ENCODE results near the gene CUL3.

CUL3 gene

GRCh38 chr2:224561234-224562005 is 23.7 kb downstream of the CUL3 start:
- H3K27ac ChIP-seq, result no peak overlapping the region
- no peaks in the 10 kb centered on the region for H3K9me3 ChIP-seq (ENCODE audit: low read depth, low read length)
- H3K9ac ChIP-seq (ENCODE audit: insufficient read length), result no peak overlapping the region
- DNase-seq (ENCODE audit: low read depth, low spot score), result no peak
- no peak overlapping the region for H3K4me3 ChIP-seq
- no peak for TF ChIP-seq FOXP2 (optimal IDR thresholded peaks at IDR 0.05; ENCODE audit: control extremely low read depth, extremely low read length, insufficient read depth)
- no peak for TF ChIP-seq EZH2 (IDR thresholded peaks at IDR 0.05)
- TF ChIP-seq POLR2AphosphoS5 (IDR thresholded peaks at IDR 0.05; ENCODE audit: borderline replicate concordance, low read depth, low read length), result no peak
- peaks cover 36% of the 10 kb centered on the region for H3K36me3 ChIP-seq (ENCODE audit: insufficient read depth, low read length)

- no peak for TF ChIP-seq EZH2 (IDR thresholded peaks at IDR 0.05)
- TF ChIP-seq FOXP2 (optimal IDR thresholded peaks at IDR 0.05; ENCODE audit: control extremely low read depth, extremely low read length, insufficient read depth), result no peak
- H3K9ac ChIP-seq (ENCODE audit: insufficient read length), result no peak overlapping the region
- H3K36me3 ChIP-seq (ENCODE audit: insufficient read depth, low read length), result peaks cover 39% of the 10 kb centered on the region
- no peak overlapping the region for H3K27ac ChIP-seq
- no peaks in the 10 kb centered on the region for H3K9me3 ChIP-seq (ENCODE audit: low read depth, low read length)
- no peak overlapping the region for H3K4me3 ChIP-seq
- no peak for DNase-seq (ENCODE audit: low read depth, low spot score)
Observed at GRCh38 chr2:224560549-224560948, 24.6 kb downstream of the CUL3 start.

GRCh38 chr2:224557610-224558009 is 27.6 kb downstream of the CUL3 start:
- no peak overlapping the region for H3K4me3 ChIP-seq
- no peak for TF ChIP-seq EZH2 (IDR thresholded peaks at IDR 0.05)
- TF ChIP-seq POLR2AphosphoS5 (IDR thresholded peaks at IDR 0.05; ENCODE audit: borderline replicate concordance, low read depth, low read length), result no peak
- no peak for TF ChIP-seq FOXP2 (optimal IDR thresholded peaks at IDR 0.05; ENCODE audit: control extremely low read depth, extremely low read length, insufficient read depth)
- peaks cover 58% of the 10 kb centered on the region for H3K36me3 ChIP-seq (ENCODE audit: insufficient read depth, low read length)

GRCh38 chr2:224556381-224556780 is 28.8 kb downstream of the CUL3 start:
- H3K9me3 ChIP-seq (ENCODE audit: low read depth, low read length), result no peaks in the 10 kb centered on the region
- DNase-seq (ENCODE audit: low read depth, low spot score), result no peak
- TF ChIP-seq POLR2AphosphoS5 (IDR thresholded peaks at IDR 0.05; ENCODE audit: borderline replicate concordance, low read depth, low read length) (no peak), EZH2 (IDR thresholded peaks at IDR 0.05) (no peak), FOXP2 (optimal IDR thresholded peaks at IDR 0.05; ENCODE audit: control extremely low read depth, extremely low read length, insufficient read depth) (no peak)
- H3K9ac ChIP-seq (ENCODE audit: insufficient read length), result no peak overlapping the region
- H3K36me3 ChIP-seq (ENCODE audit: insufficient read depth, low read length), result peaks cover 58% of the 10 kb centered on the region
- H3K4me3 ChIP-seq, result no peak overlapping the region
- no peak overlapping the region for H3K27ac ChIP-seq

More at GRCh38 chr2:224557610-224558009, 27.6 kb downstream of the CUL3 start:
- no peak overlapping the region for H3K27ac ChIP-seq
- no peak overlapping the region for H3K9ac ChIP-seq (ENCODE audit: insufficient read length)
- no peaks in the 10 kb centered on the region for H3K9me3 ChIP-seq (ENCODE audit: low read depth, low read length)
- DNase-seq (ENCODE audit: low read depth, low spot score), result no peak

GRCh38 chr2:224555823-224556366 is 29.3 kb downstream of the CUL3 start:
- DNase-seq (ENCODE audit: low read depth, low spot score), result no peak
- peaks cover 54% of the 10 kb centered on the region for H3K36me3 ChIP-seq (ENCODE audit: insufficient read depth, low read length)
- TF ChIP-seq POLR2AphosphoS5 (IDR thresholded peaks at IDR 0.05; ENCODE audit: borderline replicate concordance, low read depth, low read length) (no peak), FOXP2 (optimal IDR thresholded peaks at IDR 0.05; ENCODE audit: control extremely low read depth, extremely low read length, insufficient read depth) (no peak), EZH2 (IDR thresholded peaks at IDR 0.05) (no peak)
- H3K9ac ChIP-seq (ENCODE audit: insufficient read length), result no peak overlapping the region
- no peak overlapping the region for H3K27ac ChIP-seq
- no peak overlapping the region for H3K4me3 ChIP-seq
- no peaks in the 10 kb centered on the region for H3K9me3 ChIP-seq (ENCODE audit: low read depth, low read length)

GRCh38 chr2:224552771-224553170 is 32.4 kb downstream of the CUL3 start:
- no peak overlapping the region for H3K4me3 ChIP-seq
- DNase-seq (ENCODE audit: low read depth, low spot score), result no peak
- H3K27ac ChIP-seq, result no peak overlapping the region
- H3K36me3 ChIP-seq (ENCODE audit: insufficient read depth, low read length), result peaks cover 57% of the 10 kb centered on the region
- H3K9me3 ChIP-seq (ENCODE audit: low read depth, low read length), result no peaks in the 10 kb centered on the region
- TF ChIP-seq POLR2AphosphoS5 (IDR thresholded peaks at IDR 0.05; ENCODE audit: borderline replicate concordance, low read depth, low read length) (no peak), FOXP2 (optimal IDR thresholded peaks at IDR 0.05; ENCODE audit: control extremely low read depth, extremely low read length, insufficient read depth) (no peak), EZH2 (IDR thresholded peaks at IDR 0.05) (no peak)
- H3K9ac ChIP-seq (ENCODE audit: insufficient read length), result no peak overlapping the region

- no peak overlapping the region for H3K4me3 ChIP-seq
- H3K36me3 ChIP-seq (ENCODE audit: insufficient read depth, low read length), result peaks cover 53% of the 10 kb centered on the region
- no peak overlapping the region for H3K9ac ChIP-seq (ENCODE audit: insufficient read length)
- H3K27ac ChIP-seq, result no peak overlapping the region
- H3K9me3 ChIP-seq (ENCODE audit: low read depth, low read length), result no peaks in the 10 kb centered on the region
- no peak for TF ChIP-seq POLR2AphosphoS5 (IDR thresholded peaks at IDR 0.05; ENCODE audit: borderline replicate concordance, low read depth, low read length)
- TF ChIP-seq FOXP2 (optimal IDR thresholded peaks at IDR 0.05; ENCODE audit: control extremely low read depth, extremely low read length, insufficient read depth), result no peak
- TF ChIP-seq EZH2 (IDR thresholded peaks at IDR 0.05), result no peak
- DNase-seq (ENCODE audit: low read depth, low spot score), result no peak
Observed at GRCh38 chr2:224551693-224552092, 33.5 kb downstream of the CUL3 start.

- no peak for DNase-seq (ENCODE audit: low read depth, low spot score)
- TF ChIP-seq FOXP2 (optimal IDR thresholded peaks at IDR 0.05; ENCODE audit: control extremely low read depth, extremely low read length, insufficient read depth) (no peak), POLR2AphosphoS5 (IDR thresholded peaks at IDR 0.05; ENCODE audit: borderline replicate concordance, low read depth, low read length) (no peak), EZH2 (IDR thresholded peaks at IDR 0.05) (no peak)
- Histone ChIP-seq H3K4me3 (no peak overlapping the region), H3K36me3 (ENCODE audit: insufficient read depth, low read length) (peaks cover 49% of the 10 kb centered on the region), H3K27ac (no peak overlapping the region), H3K9ac (ENCODE audit: insufficient read length) (no peak overlapping the region), H3K9me3 (ENCODE audit: low read depth, low read length) (no peaks in the 10 kb centered on the region; the same call in 1 of the 2 replicates)
Observed at GRCh38 chr2:224546926-224547325, 38.2 kb downstream of the CUL3 start.

All from SK-N-MC (cell line).